Stimulated activated CD8-positive, alpha-beta memory T cell treated with anti-CD3 and anti-CD28 coated beads, Interleukin-7, amount 100 ng/mL, for 24 hours (primary cell): Measurements from ENCODE around the gene PRPF19.

Experiments used
- DNase-seq: peaks from one replicate; pipeline ENCODE4 v3.0.0-alpha.2; 2020; ENCODE audit warnings: low read depth

PRPF19 gene

DNA sequence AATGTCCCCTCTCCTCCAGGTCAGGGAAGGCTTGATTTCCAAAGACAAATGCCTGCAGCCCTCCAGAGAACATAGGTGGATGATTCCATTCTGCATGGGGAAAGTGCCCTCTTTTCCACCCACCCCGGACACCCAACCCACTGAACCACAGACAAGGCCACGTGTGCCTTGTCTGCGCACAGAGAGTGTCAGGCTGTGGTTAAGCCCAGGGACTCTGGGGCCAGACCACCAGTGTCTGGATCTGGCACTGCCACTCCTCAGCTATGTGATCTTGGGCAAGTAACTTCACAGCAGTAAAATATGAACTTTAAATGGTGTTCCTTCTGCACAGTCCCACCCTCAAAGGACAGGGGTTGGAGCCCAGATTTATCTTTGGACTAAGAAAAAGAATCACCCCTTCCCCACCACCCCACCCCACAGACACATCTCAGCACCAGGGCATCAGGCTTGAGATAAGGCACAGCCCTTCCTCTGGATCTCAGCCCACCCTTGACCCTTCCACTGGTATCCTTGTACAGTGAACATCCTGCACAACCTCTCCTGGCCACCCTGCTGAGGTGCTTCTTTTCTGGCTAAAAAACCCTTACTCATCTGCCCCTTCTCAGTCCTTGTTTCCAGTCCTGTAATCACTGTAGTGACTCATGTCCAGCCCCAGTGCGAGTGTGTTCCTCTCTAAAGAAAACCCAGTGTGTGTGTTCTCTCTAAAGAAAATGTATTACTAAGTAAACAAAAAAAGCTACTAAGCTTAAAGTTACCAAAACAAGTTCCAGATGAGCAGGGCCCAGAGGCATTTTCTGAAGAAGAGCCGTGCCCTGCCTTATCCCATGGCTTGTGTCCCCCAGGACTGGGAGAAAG is 48.8 kb downstream of the PRPF19 start:
- no peak for DNase-seq

DNA sequence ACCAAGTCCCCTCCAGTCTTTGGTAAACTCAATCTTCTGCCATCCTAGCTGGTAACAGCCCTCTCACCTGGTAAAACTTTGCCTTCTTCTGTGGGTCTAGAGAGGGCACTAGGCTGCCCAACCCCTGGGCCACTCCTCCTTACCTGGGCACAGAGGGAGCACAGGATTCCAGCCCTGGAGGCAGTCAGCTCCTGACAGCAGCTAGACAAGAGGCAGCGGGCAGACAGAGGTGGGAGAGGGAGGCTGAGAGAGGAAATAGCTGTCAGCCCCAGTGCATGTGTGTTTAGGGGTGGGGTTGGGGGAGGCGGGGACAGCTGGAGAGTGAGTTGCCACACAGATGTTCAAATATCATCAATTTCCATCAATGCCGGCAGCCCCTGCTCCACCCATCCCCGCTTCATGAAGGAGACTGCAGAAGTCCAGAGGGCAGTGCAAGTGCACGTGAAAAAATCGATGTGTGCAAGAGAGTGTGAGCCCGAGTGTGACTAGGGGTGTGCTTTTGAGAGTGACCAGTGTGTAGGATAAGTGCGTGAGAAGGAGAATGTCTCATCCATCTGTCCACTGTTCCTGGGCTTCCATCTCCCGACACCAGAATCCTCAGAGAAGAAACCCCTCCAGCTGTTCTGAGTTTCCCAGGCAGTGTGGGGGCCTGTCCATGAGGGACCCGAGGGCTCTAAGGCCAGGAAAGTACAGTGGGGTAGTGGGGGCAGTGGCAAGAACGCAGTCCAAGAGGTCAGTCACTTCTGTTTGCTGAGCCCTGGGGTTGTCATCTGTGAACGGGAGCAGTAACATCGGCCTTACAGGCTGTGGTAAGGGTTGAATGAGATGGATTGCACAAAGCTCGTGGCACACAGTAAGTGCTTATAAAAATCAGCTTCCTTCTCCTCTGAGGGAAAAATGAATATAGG is 50.4 kb downstream of the PRPF19 start, which contains the start of gene PTGDR2:
TSS of gene PTGDR2 (minus strand) at position 225 of the 908 bp plus-strand sequence. CDS start 2,228 bp downstream, outside the sequence.
- DNase-seq, result no peak

DNA sequence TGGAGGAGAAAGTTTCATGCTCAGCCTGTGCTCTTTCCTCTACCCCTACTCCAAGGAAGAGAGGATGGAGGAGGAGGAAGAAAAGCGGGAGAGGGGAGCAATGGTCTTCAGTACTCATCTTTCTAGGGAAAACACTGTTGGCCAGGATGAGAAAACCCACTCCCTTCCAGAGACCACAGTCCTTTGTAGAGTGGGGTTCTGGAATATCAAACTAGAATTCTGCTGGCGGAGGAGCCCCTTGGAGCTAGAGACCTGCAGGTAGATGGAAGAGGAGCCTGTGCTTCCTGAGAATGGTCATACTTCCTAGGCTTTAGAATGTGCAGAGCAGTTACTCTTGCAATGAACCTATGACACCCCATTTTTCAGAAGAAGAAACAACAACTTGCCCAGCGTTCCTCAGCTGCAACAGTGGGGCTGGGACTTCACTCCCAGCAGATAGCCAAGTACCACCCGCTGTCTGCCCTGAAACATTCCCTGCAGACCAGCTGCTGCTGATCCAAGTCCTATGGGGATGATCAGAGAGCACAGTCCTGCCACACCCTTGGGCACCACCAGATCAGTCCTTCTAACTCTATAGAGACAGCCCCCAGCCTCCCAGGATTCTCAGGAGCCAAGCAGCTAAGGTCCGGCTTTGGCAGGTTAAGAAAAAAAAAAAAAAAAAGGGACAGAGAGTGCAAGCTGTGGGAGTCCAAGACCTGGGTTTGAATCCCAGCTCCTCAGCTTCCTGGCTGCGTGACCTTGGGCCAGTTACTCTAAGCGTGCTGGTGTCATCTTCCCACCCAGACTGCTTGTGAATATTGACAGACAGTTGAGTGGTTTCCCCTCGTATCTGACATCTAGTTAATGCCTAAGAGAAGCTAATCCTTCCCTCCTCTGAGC is 51.3 kb downstream of the PRPF19 start:
- no peak for DNase-seq

DNA sequence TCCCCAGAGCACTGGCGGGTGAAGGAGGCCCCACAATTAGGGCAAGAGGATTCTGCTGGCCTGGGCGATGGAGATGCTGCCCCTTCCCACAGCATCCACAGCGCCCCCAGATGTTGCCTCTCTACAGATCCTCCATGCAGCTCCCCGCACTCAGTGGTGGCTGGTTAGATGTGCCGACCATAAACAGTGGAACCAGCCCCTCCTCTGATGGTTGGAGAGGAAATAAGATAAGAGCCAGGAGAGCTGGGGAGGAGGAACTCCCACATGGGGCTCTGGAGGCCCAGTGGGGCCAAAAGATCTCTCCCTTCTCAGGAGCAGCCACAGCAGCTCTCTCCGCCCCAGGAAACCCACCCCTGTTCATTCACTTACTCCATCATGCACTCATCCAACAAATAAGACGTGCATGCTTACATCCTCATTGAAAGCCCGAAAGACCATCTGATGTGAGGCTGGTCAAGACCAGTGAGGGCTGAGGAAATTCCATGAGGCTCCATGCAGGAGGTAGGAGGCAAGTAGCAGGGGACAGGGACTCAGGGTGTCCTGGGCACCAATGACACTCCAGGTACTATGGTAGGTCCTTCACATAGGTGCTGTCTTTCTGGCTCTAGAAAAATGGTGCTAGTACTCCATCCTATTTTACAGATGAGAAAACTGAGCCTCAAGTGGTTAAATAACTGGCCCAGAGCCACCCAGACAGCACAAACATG is 52.1 kb downstream of the PRPF19 start:
- DNase-seq, result no peak

DNA sequence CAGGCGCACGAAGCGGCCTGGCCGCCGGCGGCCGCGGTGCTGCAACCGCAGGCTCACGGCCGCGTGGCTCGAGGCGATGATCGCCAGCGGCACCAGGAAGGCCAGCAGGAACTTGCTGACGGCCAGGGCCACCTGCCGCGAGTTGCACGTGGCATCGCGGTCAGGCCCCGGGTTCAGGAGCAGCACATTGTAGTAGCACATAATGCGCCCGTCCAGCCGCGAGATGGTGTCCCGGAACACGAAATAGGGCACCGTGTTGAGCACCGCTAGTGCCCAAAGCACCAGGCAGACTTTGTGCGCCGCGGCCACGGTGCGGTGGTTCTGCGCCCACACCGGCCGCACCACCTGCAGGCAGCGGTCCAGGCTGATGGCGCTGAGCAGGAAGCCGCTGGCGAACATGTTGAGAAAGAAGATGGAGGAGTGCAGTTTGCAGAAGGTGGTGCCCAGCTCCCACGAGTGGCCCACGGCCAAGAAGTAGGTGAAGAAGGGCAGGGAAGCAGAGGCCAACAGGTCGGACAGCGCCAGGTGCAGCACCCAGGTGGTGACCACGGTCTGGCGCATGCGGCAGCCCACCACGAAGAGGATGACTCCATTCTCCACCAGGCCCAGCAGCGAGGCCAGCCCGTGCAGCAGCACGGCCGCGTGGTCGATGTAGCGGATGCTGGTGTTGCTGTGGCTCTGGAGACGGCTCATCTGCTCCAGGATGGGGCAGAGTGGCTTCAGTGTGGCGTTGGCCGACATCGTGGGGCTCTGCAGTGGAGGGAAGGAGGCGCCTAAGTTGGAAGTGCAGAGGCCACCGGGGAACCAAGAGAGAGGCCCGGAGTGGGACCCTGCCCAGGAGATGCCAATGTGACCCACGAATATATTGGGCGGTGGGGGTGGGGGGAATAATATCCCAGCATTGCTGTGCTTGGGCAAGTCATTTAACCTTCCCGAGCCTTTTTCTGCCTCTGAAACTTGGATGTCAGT is 53.1 kb downstream of the PRPF19 start:
- no peak for DNase-seq

DNA sequence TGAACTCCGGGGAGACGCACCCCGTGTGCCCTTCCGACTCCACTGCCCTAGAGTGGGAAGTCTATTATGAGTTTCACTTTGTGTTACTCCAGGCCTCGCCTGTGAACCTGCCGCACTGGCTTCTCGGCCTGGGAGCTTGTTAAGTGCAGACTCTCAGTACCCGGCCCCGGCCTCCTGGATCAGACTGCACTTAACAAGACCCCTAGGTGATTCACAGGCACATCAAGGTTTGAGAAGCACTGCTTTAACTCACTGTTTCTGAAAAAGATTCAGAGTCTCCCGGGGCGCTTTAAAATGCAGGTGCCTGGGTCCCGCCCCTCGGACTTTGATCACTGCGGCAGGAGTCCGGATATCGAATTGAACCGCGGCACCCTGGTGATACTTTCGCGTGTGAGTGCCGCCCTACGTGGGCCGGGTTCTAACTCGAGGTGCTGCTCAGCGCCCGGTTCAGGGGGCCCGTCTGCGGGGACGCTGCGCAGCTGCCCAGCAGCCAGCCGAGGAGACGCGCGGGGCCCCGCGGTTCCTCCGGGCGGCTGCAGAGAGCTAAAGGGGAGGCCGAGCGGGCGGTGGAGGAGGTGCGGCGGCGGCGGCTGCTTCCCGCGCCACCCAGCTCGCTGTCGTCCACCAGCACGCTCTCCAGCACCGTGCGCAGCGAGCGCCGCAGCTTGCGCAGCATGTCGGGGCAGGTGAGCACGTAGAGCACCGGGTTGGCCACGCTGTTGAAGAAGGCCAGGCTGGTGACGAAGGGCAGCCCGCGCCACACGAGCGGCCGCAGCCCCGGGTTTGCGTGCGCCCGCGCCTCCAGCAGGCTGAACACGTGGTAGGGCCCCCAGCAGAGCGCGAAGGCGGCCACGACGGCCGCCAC is 54.0 kb downstream of the PRPF19 start:
- no peak for DNase-seq

DNA sequence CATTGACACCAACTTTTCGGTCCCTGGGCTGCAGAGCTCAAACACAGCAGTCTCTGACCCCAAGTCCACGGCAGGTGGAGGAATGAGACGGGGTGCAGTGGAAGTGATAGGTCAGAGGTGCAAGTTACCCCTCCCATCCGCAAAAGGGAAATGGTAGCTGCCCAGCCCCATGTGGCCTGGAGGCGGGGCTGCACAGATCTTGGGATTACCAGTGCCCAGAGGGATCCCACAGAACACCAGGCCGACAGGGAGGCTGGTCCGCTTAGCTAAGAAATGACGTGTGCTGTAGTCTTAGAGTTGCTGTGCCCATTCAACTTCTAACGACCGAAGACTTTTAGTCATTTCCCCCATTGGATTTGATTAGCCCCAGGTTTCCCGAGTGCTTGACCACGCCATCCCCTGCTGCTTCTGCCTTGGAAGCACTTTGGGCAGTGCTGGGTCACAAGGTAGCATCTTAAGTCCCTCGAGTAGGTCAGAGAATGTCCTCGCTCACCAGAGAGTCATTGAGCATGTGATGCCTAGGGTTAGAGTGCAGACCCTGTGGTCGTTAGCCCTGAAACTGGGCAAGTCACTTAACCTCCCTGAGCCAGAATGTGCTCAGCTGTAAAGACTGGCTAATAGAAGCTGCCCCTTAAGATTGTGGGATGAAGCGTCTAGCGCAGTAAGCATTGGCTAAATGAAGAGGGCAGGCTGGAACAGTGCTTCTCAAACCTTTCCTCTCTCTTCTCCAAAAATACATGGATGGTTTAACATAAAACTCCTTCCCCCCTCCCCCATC is 54.9 kb downstream of the PRPF19 start:
- no peak for DNase-seq

DNA sequence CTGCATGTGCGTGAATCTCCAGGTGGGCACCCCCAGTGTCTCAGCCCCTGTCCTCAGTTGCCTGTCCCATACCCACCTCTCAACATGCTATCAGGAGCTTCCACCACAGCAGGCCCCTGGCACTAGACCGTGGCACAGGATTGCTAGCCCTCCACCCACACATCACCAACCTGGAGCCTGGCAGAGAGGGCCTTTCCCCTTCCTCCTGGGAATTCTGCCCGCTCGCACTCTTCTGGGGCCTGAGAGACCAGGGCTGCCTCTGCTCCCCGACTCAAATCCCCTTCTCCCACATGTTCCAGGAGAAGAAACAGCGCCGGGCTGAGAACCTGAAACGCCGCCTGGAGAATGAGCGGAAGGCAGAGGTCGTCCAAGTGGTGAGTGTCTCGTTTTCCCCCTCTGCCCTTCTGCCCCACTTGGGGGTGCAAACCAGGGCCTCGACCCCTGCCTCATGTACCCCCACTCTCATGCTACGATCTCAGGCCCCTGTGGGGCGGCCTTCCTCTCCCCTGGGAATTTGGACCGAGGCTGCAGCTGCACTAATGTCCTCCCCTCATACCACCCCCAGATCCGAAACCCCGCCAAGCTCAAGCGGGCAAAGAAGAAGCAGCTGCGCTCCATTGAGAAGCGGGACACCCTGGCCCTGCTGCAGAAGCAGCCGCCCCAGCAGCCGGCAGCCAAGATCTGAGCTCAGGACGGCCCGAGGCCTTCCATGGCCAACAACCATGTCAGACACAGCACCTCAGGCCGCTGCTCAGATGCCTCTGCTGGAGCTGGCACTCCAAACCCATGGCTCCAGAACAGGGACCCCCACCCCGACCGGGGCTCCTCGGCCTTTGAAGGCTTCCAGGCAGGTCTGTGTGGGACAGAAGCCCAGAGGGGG is 56.5 kb downstream of the PRPF19 start:
- no peak for DNase-seq

DNA sequence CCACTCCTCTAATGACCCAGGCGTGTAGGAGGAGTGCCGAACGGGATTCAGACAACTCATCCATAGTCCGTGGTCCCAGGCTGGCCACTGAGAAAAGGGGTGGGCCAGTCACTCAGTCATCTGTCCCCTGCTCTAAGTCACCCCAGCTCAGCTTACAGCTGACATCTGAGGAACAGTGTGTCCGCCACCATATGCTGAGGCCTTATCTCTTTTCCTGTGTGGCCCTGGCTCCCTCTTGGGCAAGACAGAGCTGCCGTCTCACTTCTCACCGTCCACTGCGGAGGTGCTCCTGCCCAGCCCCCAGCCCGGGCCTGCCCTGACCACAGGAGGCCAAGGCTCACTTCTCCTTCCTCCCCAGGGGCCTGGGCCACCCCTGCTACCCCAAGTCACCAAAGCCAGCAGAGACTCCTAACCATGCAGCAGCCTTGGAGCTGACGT is 57.7 kb downstream of the PRPF19 start:
- no peak for DNase-seq

DNA sequence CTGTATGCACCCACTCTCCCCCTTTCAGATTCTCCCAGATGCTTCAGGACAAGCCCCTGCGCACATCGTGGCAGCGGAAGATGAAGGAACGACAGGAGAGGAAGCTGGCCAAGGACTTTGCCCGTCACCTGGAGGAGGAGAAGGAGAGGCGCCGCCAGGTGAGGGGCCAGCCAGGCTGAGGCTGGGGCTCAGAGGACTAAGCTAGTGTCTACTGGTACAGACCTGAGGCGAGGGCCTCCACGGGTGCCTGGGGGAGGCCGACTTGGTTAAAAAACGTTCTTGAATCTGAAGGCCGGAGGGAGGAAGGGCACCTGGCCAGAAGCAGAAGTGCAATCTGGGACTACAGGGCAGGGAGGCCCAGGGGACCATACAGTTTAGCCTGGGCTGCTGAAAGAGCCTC is 58.5 kb downstream of the PRPF19 start:
- DNase-seq, result no peak

DNA sequence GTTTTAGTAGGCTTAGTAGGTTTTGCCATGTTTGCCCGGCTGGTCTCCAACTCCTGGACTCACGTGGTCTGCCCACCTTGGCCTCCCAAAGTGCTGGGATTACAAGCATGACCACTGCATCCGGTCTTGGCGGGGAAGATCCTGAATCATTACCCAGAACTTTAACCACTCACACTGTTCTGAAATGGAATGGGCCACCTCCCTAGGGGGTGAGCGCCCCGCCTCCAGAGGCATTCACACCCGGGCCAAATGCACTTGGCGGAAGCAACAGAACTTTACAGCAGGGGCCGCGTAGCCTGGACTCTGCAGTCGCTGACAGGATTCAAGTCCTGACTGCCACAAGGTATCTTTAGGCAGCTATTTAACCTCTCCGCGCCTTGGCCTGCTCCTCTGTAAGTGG is 59.1 kb downstream of the PRPF19 start:
- no peak for DNase-seq

DNA sequence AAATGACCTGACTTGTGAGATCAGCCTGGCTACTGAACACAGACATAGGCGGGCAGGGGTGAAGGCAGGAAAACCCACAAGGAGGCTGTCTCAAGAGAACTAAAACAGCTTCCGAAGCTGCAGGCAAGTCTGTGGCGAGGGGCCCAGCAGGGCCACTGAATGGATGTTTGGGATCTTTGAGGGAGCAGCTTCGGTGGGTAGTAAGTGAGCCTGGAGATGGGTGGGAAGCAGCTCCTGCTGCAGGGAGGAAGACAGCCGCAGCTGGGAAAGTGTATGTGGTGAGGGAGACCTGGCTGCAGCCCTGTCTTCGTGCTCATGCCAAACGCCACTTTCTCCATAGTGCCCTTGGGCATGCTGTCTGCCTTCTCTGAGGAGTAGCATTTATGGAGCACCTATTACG is 61.0 kb downstream of the PRPF19 start:
- no peak for DNase-seq

DNA sequence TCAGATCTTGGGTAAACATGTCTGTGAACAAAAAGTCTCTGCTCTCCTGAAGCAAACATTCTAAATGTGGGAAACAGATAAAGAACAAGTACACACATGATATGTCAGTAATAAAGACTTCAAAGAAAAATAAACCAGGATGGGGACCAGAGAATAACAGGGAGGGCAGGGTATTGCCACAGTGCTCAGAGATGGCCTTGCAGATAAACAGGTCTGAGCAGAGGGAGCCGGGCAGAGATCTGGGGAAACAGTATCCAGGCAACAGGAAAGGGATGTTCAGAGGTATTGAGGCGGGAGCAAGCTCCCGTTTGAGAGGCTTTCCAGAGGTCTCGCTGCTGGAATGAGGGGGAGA is 61.5 kb downstream of the PRPF19 start:
- no peak for DNase-seq

DNA sequence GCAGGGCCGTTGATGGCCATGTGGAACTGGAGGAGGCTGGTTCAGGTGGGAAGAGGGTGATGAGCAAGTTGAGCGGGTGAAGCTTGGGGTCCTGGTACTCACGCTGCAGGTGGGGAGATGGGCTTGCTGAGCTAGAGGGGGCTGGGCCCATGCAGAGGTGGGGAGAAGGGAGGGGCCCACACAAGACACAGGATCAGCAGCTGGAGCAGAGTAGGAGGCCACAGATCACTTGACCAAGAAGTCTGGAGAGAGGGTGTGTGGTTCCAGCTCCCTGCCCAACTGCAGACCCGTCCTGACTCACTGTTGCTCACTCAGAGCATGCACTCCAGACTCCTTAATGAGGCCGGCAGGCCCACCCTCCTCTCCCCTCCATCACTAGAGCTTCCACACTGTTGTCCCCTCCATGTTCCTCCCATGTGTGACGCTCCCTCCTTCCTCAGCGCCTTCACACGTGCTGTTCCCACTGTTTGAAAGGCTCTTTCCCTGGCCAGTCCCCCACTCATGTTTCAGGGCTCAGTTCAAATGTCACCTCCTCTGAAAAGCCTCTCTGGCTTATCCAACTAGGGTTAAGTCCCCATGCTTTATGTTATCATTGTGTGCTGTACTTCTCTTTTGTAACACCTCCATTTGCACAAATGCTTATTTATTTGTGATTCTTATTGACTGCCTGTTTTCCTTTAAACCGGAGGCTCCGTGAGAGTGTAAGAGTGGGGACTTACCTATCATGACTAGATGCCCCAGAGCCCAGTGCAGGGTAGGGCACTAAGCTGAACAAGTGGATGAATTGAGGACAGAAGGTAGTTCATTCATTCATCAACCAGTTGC is 62.1 kb downstream of the PRPF19 start:
- DNase-seq, result no peak

DNA sequence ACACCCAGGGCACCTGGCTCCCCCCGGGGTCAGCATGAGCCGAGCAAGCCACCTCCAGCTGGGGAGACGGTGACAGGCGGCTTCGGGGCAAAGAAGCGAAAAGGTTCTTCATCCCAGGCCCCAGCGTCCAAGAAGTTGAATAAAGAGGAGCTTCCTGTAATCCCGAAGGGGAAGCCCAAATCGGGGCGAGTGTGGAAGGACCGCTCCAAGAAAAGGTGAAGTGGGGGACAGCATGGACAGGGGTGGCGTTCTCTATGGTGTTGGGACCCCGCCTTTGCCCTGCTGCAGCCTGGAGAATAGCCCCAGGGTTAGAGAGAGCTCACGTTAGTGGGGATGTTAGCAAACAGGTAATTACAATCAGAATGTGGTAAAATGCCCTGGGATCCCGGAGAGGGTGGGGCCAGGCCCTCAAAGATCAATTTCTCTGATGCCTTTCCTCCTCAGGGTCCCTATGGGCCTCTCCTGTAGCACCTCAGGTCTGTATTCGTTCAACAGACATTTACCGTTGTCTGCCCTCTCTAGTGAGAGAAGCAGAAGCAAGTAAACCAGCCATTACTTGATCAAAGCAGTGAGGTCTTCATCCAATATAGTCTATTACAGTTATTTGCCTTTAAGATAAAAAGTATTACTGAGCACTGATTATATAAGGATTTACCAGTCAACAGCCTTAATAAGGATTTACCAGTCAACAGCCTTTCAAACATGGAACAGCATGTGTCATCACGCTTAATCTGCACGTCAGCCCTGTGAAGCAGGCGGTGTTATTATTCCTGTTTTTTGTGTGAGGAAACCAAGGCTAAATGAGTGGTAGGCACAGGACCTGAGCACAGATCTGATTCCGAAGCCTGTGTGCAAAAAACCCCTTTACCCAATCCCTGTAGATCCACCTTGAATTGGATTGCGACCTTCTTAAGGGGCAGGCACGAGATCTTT is 63.5 kb downstream of the PRPF19 start:
- DNase-seq, result no peak
